A673 (cell line): ENCODE data around the gene TREML2. TPM values are rescaled to one million over a fixed set of nuclear protein-coding genes. Genes with fewer than 3 reads are reported as not detected.

Source experiments
- BruUV-seq: library from RNA; stranded (reverse); fragments of 400-500 nt; replicated peaks from 2 replicates; lab custom pipeline; 2021; lab: Mats Ljungman, UMichigan
- CTCF ChIA-PET: fragments of 300-600 bp; sonication (Branson Sonifier 250); formaldehyde crosslinking; loops from one replicate; lab custom pipeline; 2022; ENCODE audit warnings: antibody characterized with exemption; lab: Charles Lee
- POLR2A ChIA-PET: fragments of 300-600 bp; sonication (Branson Sonifier 250); formaldehyde crosslinking; loops from one replicate; lab custom pipeline; 2022; ENCODE audit warnings: antibody characterized with exemption; ENCODE audit not compliant: low non-redundant PET; lab: Charles Lee
- DNase-seq: peaks from one replicate; pipeline ENCODE4 v3.0.0-alpha.2; 2015; ENCODE audit warnings: low spot score
- H3K27ac ChIP-seq: fragments of 200-600 bp; sonication (generic); 2 replicates; pipeline ENCODE4 v1.5.1; 2016; ENCODE audit warnings: mixed run types, low read depth, mild to moderate bottlenecking, mixed read lengths, antibody characterized with exemption, low read length; ENCODE audit not compliant: poor library complexity, severe bottlenecking
- H3K27me3 ChIP-seq: fragments of 200-600 bp; sonication (generic); replicated peaks from 2 replicates; pipeline ENCODE4 v1.6.1; 2017; ENCODE audit warnings: mixed run types, low read depth, mild to moderate bottlenecking, mixed read lengths, antibody characterized with exemption, low read length; ENCODE audit not compliant: insufficient read depth, poor library complexity
- H3K36me3 ChIP-seq: fragments of 200-600 bp; sonication (generic); 2 replicates; pipeline ENCODE4 v1.6.1; 2016; ENCODE audit warnings: mixed run types, mild to moderate bottlenecking, mixed read lengths, antibody characterized with exemption, low read length; ENCODE audit not compliant: insufficient read depth, poor library complexity, severe bottlenecking
- H3K4me1 ChIP-seq: fragments of 200-600 bp; sonication (generic); 2 replicates; pipeline ENCODE4 v1.6.1; 2017; ENCODE audit warnings: mixed run types, mild to moderate bottlenecking, mixed read lengths, antibody characterized with exemption, low read length; ENCODE audit not compliant: insufficient read depth, poor library complexity, severe bottlenecking
- H3K4me3 ChIP-seq: fragments of 200-600 bp; sonication (generic); 2 replicates; pipeline ENCODE4 v1.5.1; 2016; ENCODE audit warnings: low read depth, mixed run types, mild to moderate bottlenecking, mixed read lengths, low read length; ENCODE audit not compliant: poor library complexity, severe bottlenecking
- H3K9me3 ChIP-seq: fragments of 200-600 bp; sonication (generic); 2 replicates; pipeline ENCODE4 v1.6.1; 2016; ENCODE audit warnings: mixed run types, low read depth, mild to moderate bottlenecking, mixed read lengths, antibody characterized with exemption, low read length; ENCODE audit not compliant: poor library complexity, severe bottlenecking
- EZH2 ChIP-seq: fragments of 200-600 bp; sonication (generic); IDR thresholded peaks from 2 replicates; pipeline ENCODE4 v1.6.1; 2017; ENCODE audit warnings: borderline replicate concordance, low read depth, mild to moderate bottlenecking, mixed read lengths, antibody characterized with exemption, low read length; ENCODE audit not compliant: poor library complexity, severe bottlenecking
- intact Hi-C: fragments of 100-400 bp; cut with micrococcal nuclease; formaldehyde crosslinking; loops from one replicate; pipeline ENCODE4 v1.10.0; 2022; ENCODE audit not compliant: unreplicated experiment
- total RNA-seq: library from RNA; stranded (reverse); gene quantifications from 2 replicates; pipeline ENCODE4 v1.2.3, GENCODE V29; 2021
- TF ChIP-seq, protein P1 (sequence below): fragments of 300-800, 200-600 bp; sonication (generic); conservative IDR thresholded peaks from 2 replicates; pipeline ENCODE4 v1.5.1; 2017; ENCODE audit warnings: low read depth, mild to moderate bottlenecking, antibody characterized with exemption, low read length, moderate library complexity, mixed read lengths

TREML2 gene
- total RNA-seq, 1 experiment from 2014 or later = not detected

DNA sequence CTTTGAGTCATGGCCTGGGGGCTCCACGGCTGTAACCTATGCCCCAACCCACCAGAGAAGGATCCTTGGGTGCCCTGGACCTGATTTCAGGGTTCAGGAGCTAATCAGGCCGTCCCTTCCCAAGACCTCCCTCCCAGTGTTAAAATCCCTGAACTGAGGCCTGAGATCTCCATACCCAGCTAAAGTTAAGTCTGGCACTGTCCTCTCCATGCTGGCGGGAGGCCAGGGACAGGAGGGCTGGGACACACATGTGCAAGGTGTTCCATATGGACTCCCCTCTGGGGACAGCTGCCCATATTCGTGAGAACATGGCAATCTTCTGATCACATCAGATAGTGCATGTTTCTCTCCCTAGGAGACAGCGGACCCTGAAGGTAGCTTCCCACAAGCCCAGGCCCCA, 15.7 kb upstream of the TREML2 start:
- BruUV-seq = no TSS peak
- ChIA-PET CTCF (no interaction called here), POLR2A (no interaction called here)
- no peak overlapping the region for H3K4me3 ChIP-seq
- H3K4me1 ChIP-seq = no peaks in the 10 kb centered on the region
- no peaks in the 10 kb centered on the region for H3K36me3 ChIP-seq
- DNase-seq = no peak
- peaks cover 17% of the 10 kb centered on the region for H3K9me3 ChIP-seq
- intact Hi-C loops = no loop called here
- H3K27me3 ChIP-seq = peaks cover 6% of the 10 kb centered on the region
- no peak overlapping the region for H3K27ac ChIP-seq
- TF ChIP-seq, protein P1, sequence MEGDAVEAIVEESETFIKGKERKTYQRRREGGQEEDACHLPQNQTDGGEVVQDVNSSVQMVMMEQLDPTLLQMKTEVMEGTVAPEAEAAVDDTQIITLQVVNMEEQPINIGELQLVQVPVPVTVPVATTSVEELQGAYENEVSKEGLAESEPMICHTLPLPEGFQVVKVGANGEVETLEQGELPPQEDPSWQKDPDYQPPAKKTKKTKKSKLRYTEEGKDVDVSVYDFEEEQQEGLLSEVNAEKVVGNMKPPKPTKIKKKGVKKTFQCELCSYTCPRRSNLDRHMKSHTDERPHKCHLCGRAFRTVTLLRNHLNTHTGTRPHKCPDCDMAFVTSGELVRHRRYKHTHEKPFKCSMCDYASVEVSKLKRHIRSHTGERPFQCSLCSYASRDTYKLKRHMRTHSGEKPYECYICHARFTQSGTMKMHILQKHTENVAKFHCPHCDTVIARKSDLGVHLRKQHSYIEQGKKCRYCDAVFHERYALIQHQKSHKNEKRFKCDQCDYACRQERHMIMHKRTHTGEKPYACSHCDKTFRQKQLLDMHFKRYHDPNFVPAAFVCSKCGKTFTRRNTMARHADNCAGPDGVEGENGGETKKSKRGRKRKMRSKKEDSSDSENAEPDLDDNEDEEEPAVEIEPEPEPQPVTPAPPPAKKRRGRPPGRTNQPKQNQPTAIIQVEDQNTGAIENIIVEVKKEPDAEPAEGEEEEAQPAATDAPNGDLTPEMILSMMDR = no peak
- TF ChIP-seq EZH2 = no peak

DNA sequence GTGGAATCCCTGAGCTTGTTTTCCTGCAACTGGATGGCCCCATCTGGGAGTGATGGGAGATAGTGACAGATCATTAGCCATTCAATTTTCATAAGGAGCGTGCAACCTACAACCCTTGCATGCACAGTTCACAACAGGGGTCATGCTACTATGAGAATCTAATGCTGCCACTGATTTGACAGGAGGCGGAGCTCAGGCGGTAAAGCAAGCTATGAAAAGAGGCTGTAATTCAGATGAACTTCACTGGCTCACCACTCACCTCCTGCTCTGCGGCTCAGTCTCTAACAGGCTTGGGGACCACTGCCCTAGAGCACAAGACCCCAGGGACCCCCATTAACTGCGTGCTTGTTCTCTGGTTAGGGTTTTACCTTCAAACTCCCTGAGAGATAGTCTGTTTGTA, 14.8 kb upstream of the TREML2 start:
- no peaks in the 10 kb centered on the region for H3K4me1 ChIP-seq
- no peaks in the 10 kb centered on the region for H3K36me3 ChIP-seq
- peaks cover 13% of the 10 kb centered on the region for H3K27me3 ChIP-seq
- H3K9me3 ChIP-seq = peaks cover 17% of the 10 kb centered on the region
- ChIA-PET POLR2A (no interaction called here), CTCF (no interaction called here)
- TF ChIP-seq, protein P1 = no peak
- no peak for TF ChIP-seq EZH2
- no peak overlapping the region for H3K4me3 ChIP-seq
- BruUV-seq = no TSS peak
- intact Hi-C loops = no loop called here
- H3K27ac ChIP-seq = no peak overlapping the region
- no peak for DNase-seq

DNA sequence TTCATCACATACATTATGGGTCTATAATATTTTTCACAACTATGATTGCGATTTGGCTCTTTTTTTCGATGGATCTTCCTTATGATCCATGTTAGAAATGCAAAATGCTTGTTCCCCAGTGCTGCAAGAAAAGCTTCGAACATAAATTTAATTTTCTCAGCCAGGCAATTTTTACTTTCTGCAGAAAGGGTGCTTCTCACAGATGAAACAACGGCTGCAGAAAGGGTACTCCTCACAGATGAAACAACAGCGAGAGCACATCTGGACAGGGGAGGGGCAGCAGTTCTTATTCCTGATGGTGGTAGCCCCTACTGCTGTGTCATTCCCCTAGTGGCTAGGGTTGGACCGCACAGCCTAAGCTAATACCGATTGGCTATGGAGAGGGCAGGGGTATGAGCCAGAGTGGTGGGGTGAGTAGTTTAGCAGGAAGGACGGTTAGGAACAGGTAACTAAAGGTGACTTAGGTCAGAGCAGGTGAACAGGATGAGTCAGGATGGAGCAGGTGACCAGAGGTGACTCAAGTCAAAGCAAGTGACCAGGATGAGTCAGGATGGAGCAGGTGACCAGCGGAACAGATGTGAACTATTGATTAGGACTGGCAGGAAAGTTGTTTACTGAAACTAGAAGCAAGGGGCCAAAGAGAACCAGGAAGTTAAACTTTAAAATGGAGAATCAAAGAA, 13.8 kb upstream of the TREML2 start:
- TF ChIP-seq, protein P1 = no peak
- TF ChIP-seq EZH2 = no peak
- BruUV-seq = no TSS peak
- intact Hi-C loops = no loop called here
- H3K4me3 ChIP-seq = no peak overlapping the region
- H3K4me1 ChIP-seq = no peaks in the 10 kb centered on the region
- H3K27me3 ChIP-seq = peaks cover 13% of the 10 kb centered on the region
- no peaks in the 10 kb centered on the region for H3K36me3 ChIP-seq
- peaks cover 11% of the 10 kb centered on the region for H3K9me3 ChIP-seq
- ChIA-PET CTCF (no interaction called here), POLR2A (no interaction called here)
- DNase-seq = no peak
- H3K27ac ChIP-seq = no peak overlapping the region
